Measurements from ENCODE around the gene ERBB4.
"Not testable (repeated sequence)": the region's sequence is repeated elsewhere in the genome, so short reads cannot be mapped to it uniquely, and the experiment has no call there.

Gene ERBB4

DNA sequence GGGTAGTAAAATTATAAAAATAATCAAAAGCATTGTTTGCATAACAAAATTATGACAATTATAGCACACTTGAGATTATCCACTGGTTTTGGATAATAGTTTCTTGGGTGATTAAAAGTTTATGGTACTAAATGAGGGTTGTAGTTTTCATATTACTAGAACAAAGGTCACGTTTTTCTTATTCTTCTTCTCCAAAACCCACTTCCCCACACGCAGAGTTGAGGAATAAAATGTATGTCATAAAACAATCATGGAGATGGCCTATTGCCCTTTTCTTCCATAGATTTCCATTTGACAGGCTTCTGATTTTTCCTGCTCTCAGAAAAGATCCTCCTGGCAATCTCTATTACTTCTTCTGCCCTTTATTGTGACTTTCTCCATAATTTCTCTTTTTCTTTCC is 863.9 kb downstream of the ERBB4 start:
- DNase-seq = no peak

DNA sequence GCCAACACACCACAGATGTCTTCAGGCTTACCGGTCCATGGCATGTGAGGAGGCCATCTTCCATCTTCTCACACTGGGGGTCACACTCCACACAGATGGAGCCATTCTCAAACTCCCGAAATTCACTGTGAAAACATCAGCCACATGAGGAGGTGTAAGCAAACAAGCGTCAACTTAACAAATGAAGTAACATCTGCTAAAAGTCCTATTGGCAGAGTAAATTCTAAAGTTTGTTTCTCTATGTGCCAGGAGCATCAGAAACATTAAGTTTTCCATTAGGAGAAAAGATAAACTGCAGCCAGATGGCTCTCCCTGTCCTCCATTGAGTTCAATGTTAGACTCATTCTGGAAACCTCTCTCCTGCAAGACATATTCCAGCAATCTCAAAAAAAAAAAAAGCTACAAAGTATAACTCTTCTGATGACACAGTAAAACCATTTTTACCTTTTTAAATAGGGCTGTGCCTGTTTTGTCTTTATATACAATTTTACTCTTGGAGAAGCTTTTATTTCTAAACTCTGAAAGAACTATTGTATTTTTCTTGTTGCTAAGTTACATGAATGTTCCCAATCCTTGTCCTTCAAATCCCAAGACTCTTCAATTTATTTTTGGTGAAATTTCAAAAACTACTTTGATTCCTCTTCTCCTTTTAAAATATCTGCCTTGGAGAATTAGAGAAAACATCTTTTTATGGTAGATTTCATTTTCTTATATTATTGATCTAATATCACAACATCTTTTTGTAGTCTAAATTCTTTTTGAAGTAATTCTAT is 865.3 kb downstream of the ERBB4 start:
- no peak for DNase-seq

DNA sequence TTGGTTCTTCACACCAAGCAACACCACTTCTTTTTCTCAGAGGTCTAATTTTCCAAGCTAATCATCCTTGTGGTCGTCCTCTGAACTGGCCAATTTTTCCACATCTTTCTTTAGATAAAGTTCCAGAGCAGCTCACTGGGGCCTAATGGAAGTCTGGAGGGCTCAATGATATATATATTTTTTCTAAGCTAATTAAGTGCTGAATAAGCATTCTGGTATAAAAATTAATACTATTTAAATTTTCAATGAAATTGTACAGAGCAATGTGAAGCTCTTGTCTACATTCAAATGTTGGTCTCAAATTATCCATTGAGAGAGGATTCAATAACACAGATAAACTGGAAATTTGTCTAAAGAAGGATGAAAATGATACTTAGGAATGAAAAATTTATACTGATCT is 866.6 kb downstream of the ERBB4 start:
- no peak for DNase-seq

DNA sequence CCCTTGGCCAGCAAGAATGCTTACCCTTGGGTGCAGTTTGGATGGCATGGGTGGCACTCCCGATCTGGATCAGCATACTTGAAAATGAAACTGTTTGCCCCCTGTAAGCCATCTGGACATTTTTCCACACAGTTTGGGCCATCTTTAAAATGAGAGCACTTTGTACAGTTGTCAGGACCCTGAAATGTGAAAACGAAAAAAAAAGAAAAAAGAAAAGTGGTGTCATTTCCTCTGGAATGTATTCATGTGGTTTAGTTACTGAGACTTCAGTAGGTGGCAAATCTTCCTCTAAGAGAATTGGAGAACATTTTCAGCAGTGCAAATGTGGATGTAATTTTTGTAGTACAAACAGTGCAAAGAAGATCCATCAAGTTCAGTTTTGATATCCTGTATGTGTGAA is 873.3 kb downstream of the ERBB4 start:
- no peak for DNase-seq

DNA sequence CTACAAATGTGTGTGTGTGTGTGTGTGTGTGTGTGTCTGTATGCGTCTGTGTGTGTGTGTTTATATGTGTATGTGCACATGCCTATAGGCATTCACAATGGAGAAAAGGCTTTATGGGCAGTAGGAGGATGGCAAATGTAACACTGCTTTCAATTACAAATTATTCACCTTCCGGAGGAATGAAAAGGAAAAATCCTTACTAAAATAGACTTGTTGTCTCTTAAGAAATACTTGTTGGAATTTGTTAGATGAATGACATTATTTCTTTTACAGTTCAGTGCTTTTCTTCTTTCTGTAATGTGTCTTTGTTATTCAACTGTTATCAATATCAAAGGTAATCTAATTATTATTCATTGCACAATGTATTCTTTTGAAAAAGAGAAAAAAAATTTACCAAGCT is 874.3 kb downstream of the ERBB4 start:
- no peak for DNase-seq

DNA sequence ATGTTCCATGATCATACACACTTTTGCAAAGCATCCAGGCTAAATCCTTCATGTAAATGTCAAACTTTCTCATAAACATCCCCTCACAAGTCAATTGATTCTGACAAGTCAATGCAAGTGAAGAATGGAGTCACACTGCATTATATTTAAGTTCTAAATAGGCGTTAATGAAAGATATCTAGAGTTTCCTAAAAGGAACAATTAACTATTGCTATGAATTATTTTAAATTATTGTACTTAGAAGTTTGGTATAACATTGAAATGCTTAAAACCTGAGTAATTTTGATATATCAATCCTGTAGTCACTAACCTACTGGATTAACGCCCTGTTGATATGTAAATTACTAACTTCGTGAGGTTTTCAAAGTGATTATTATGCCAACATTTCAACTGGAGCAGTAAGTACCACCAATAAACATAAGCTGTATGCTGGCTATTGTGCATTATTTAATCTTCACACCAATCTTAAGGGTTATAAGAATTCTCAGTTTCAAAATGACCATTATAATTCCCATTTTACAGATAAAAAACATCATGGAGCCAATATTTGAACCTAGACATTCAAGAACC is 884.3 kb downstream of the ERBB4 start:
- no peak for DNase-seq

DNA sequence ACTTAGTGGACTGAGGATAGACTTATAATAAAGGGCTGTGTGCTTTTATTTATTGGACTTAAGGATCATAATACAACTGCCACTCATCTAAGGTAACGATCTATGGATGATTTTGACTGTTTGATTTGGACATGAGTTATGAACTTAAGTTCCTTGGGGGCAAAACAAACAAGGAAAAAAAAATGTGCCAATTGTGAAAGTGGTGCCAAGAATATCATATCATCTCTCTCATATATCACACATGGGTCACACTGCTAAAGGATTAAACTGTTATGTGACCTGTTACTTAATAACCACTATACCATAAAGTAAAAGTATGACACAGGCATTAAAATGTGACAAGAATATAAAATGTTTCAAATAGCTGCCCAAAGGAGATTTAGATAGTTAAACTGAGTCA is 886.3 kb downstream of the ERBB4 start:
- no peak for DNase-seq

DNA sequence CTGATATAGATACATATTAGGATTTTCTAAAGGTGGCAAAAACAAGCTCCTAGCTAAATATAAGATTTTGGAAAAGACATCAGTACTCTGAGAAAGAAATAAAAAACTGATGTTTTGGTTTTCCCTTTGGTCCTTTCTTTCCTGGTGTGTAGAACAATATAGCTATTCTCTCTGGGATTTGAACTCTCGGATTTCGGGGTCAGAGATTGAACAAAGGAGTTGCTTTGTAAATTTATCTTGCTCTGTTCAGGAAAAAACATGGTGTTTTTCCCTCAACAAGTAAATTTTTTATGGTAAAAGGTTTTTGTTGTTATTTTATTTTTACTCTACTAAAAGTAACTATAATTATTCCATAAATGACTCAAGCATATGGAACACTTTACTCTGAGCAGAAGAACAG is 889.3 kb downstream of the ERBB4 start:
- DNase-seq = no peak

DNA sequence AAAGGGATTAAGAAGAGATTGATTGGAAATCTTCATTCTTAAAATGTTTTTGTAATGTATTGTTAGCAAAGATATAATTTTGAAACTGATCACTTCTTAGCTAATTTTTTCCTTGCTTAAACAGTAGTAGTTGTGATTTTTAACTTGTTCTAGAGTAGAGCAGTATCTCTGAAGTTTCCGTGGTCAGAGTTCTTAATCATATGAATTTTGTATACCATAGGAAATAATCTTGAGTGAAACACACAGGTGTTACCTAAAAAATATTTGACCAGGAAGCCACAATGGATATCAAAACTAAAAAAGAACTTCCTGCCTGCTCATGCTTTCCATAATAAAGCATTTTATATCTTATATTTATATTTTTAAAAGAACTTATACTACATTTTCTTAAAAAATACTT is 907.1 kb downstream of the ERBB4 start:
- DNase-seq = no peak

DNA sequence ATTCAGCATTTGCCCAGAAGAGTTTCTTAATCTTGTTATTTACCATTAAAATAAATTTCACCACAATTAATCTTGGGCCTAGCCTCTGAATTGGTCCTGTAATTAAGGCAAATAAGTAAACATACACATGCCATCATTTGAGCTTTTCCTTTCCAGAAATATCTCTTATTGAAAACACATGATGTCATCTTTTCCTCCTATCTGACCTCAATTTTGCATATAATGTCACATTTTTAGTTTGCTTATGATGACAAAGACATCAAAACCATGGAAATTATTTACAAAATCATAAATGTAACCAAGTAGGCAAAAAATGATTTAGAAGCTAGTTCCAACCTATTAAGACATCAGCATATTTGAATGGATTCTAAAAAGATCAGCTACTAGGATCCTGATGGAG is 915.5 kb downstream of the ERBB4 start:
- DNase-seq = no peak

DNA sequence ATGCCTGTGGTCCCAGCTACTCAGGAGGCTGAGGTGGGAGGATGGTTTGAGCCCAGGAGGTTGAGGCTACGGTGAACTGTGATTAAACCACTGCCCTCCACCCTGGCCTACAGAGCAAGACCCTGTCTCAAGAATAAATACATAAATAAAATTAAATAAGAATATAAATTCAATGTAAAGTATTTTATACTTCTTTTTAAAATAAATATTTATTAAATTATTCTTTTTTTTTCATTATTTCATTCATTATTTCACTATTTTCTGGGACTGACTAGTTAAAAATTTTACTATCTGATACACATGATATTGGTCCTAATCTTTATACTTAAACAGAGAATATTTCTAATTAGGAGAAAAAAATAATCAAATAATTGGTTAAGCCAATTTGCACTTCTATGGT is 917.6 kb downstream of the ERBB4 start:
- DNase-seq = no peak

DNA sequence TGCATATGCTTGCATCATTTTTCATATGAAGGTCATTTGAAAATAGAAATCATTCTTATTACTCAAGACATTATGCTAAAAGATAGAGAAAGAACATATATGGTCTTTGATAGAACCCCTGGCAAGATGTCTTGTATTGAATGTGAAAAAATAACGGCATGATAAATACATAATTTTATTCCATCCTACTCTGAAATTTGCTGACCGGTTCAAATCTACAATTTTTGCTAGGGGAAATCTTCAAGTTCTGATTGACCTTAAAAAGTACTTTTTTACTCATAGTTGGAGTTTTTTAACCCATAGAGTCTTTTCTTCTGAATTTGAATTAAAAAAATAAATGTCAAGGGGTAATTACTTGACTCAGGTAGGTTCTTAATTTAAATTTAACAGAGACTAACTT is 920.8 kb downstream of the ERBB4 start:
- no peak for DNase-seq

DNA sequence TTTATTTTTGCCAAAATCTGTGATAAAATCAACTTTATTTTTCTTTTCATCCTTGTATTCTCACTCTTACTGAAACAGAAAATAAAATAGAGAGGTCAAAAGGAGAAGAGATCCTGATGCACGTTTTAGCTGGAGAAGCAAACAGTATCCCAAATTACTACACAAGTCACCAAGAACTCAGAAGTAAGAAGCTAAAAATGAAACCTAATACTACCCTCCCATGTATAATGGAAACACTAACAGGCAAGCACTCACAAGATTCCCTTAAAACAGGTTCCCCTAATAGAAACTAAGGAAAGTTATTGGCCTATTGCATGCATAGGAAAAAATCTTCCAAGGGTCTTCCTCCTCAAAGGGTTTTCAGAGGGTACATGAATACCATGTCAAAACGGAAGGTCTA is 927.0 kb downstream of the ERBB4 start:
- no peak for DNase-seq

DNA sequence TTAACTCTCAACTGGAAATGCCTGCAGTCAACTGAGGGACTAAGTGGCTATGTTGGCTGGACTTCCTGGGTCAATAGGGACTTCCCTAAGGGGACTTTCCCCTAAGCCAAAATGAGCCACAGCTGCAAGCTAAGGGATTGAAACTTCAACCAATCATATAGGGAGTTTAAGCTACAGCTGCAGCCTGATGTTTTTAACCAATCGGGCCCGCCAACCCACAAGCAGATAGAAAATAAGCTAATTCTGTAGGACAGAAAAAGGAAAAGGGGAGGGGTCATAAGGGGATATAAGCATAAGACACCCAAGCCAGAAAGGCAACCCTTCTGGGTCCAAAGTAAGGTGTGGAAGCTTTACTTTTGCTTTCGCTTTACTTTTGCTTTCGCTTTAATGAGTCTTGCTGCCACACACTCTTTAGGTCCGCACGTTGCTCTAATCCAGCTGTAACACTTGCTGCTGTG is 927.5 kb downstream of the ERBB4 start:
- DNase-seq = no peak

DNA sequence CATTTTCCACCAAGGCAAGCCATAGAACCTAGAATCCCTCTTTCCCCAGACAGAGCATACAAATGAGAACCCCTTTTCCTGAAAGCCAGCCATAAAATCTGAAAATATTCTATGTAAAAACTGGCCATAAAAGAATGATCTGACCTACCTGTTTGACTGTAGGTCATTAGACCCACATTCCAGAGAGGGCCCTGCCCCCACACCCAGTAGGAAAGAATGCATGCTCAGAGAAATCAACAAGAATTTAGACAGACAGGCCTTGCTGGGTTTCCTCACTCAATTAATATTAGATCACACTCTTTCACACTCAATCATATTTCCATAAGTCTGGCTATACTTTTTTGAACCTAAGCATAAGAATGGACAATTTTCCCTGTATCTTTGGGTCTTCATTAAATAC is 929.5 kb downstream of the ERBB4 start:
- no peak for DNase-seq

DNA sequence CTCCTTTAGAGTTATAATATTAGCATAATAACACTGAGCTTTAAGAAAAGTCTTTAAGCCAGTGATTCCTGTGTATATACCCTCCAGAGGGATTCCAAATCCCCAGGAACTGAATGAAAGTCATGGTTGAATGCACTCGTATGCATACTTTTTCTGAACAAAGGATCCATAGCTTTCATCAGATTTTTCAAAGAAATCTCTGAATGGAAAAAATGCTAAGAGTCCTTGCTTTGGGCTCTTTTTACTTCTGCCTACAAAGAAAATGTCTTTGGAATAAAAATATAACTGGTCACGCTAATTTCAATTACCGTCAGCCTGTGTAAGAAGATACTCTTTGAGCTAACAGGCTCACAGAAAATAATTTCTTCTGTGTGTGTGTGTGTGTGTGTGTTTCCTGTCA is 939.5 kb downstream of the ERBB4 start:
- no peak for DNase-seq

DNA sequence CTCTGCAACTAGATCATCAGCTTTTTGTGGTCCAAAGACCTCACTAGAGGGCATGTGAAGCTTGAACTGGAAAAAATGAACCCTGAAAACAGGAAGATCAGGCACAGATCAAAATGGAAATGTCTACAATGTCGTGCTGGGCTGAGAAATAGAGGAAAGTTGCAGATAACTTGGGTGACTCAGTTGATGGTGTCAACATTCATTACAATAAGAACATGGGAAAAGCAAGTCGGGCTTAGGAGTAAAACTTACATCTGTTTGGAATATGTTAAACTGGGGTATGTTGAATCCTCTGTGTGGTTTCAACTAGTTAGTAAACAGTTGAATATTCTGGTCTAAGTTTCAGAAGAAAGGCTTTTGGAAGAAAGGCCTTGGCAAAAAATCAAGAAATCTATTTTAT is 940.4 kb downstream of the ERBB4 start:
- no peak for DNase-seq

DNA sequence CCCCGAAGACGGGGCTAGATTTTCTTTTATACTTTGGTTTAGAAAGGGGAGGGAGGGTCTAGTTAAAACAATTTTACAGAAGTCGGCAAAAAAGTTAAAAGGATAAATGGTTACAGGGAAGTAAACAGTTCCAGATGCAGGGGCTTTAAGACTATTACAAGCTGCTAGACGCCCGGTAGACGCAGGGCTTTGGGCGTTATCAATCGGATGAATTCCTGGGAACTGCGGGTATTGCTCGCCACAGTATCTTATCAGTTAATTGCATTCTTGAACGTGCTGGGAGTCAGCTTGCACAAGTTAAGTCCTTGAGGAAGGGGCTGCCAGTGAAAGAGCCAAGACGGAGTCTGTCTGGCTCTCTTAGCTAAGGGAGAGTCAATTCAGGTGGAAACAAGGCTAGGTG is 946.6 kb downstream of the ERBB4 start:
- DNase-seq = not testable (repeated sequence)

DNA sequence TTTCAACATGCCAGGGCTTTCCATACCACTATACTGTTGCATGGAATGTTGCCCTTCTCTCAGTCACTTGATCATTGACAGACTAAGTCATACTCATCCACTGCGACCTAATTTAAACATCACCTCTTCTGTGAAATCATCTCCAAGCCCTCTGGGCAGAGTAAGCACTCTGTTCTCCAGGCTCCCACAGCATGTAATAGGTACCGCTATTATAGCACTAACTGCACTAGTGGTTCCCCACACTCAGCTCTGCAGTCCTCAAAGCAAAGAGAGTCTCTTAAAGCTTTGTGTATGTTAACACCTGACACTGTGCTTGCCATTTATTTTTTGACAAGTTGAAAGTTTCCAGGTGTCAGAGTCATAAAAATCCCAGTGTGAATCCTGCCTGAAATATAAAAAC is 947.2 kb downstream of the ERBB4 start:
- DNase-seq = no peak

DNA sequence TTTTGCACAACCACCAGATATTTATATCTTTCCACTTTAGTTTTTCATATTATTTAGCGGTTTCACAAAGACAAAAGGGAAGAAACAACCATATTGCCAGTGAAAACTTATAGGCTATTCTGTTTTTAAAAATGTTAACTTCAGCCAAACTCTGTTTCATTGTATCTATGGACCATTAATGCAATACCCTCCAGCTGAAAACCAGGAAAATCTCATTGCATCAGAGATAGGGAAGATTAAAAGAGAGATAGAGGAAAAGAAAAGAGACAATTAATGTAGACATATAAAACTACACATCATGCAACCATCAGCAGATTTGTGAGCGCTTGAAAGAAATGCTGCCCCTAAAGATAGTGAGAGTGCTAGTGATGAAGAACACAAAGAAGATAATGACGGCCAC is 970.2 kb downstream of the ERBB4 start:
- no peak for DNase-seq

DNA sequence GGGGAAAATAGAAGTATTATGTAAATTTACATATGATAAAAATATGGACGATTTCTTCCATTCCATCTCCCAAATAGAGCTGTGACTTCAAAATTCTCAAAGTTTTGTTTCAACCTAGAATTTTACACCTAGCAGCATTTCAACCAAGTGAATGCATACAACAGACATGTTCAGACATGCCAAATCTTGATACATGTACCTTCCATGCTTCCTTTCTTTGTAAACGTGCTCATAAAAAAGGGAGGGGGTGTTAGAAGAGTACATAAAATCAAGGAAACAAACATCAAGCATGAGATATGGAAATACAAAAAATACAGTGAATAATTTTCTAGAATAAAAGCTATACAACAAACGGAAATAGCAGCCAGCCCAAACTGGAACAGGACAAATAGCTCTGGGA is 974.2 kb downstream of the ERBB4 start:
- DNase-seq = no peak

DNA sequence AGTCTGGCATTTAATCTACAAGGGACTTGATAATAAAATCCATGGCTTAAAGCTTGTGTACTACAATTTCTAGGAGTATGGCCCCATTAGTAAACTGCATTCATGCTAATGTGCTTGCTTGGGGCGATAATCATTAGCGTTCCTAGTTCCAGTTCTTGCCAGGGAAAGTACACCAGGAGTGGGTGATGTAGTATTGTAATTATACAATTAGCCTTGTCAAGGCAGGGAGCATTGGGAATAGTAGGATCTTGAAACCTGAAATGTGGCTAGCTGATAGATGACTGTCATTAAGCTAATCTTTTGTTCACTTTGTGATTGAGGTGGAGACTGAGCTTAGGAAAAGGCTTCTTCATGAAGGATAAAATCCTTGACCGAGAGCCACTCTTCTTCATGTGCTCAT is 993.0 kb downstream of the ERBB4 start:
- DNase-seq = no peak

DNA sequence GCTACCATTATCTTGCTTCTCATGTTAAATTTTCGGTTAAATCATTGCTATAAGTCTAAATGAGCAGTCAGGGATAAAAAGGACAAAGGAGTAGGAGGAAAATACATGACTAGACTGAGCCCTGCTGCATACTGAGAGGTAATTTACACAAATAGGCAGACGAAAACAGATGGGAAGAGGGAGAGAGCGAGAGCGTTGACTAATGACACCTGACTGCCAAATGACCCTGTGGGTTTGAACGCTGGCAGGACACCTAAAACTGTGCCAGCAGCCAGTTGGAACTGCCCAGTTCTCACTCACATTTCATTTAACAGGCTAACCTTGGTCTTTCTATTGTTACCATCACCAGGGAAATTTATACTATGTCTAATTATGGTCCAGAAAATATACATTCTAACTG is 1004.0 kb downstream of the ERBB4 start:
- DNase-seq = no peak

DNA sequence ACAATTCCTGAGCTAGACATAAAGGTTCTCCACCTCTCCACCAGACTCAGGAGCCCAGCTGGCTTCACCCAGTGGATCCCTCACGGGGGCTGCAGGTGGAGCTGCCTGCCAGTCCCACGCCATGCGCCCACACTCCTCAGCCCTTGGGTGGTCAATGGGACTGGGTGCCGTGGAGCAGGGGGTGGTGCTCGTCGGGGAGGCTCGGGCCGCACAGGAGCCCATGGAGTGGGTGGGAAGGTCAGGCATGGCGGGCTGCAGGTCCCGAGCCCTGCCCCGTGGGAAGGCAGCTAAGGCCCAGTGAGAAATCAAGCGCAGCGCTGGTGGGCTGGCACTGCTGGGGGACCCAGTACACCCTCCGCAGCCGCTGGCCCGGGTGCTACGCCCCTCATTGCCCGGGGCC is 1014.4 kb downstream of the ERBB4 start:
- not testable (repeated sequence) for DNase-seq

DNA sequence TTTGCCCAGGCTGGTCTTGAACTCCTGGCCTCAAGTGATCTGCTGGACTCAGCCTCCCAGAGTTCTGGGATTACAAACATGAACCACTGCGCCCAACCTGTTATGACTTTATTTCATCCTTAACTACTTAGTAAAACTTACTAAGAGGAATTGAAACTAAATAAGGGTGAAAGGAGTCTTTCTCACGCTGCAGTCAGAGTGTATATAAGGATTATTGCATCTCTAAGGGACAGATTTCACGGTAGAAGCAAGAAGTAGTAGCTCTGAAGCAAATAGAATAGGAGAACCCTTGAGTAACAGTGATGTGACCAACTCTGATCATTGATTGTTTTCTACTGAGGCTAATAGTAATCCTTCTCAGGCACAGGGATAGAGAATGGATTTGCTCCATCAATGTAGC is 1022.1 kb downstream of the ERBB4 start:
- DNase-seq = no peak

All from fibroblast of skin of back (primary cell).